ENCODE results near the gene CEMIP2.

- no peak for TF ChIP-seq CTCF (IDR thresholded peaks at IDR 0.05)
- no peak for TF ChIP-seq POLR2A (IDR thresholded peaks at IDR 0.05)
These were observed 62.1 kb downstream of the CEMIP2 start for GRCh38 chr9:71706176-71706575.
